HG02759 (cell line): ENCODE measurements around the gene GZMA.
"Not testable (repeated sequence)": the region's sequence is repeated elsewhere in the genome, so short reads cannot be mapped to it uniquely, and the experiment has no call there.

ENCODE experiments used
- ATAC-seq: cut with Tn5 transposase; IDR thresholded peaks from one replicate; pipeline ENCODE4 v1.9.1; 2021; ENCODE audit warnings: mild to moderate bottlenecking, moderate library complexity; ENCODE audit not compliant: unreplicated experiment

GZMA gene

GRCh38 chr5:55102348-55102747 is at the start of gene GZMA:
GZMA (plus strand) TSS chr5:55102646; CDS start chr5:55102683, 37 bp downstream.
- ATAC-seq, result no peak

GRCh38 chr5:55055183-55055582 is 47.3 kb upstream of the GZMA start:
- ATAC-seq, result no peak

GRCh38 chr5:55062039-55062779 is 40.2 kb upstream of the GZMA start:
- ATAC-seq, result no peak

- no peak for ATAC-seq
Measured at GRCh38 chr5:55063220-55063863, 39.1 kb upstream of the GZMA start.

- no peak for ATAC-seq
Measured at GRCh38 chr5:55063899-55064298, 38.5 kb upstream of the GZMA start.

- ATAC-seq, result no peak
Measured at GRCh38 chr5:55064523-55064922, 37.9 kb upstream of the GZMA start.

- no peak for ATAC-seq
Measured at GRCh38 chr5:55066277-55066676, 36.2 kb upstream of the GZMA start.

GRCh38 chr5:55070968-55071367 is 31.5 kb upstream of the GZMA start:
- ATAC-seq, result no peak

- ATAC-seq, result no peak
Measured at GRCh38 chr5:55071413-55071812, 31.0 kb upstream of the GZMA start.

- ATAC-seq, result no peak
Measured at GRCh38 chr5:55072666-55073065, 29.8 kb upstream of the GZMA start.

- ATAC-seq, result no peak
Measured at GRCh38 chr5:55073211-55073610, 29.2 kb upstream of the GZMA start.

- no peak for ATAC-seq
Measured at GRCh38 chr5:55081541-55081940, 20.9 kb upstream of the GZMA start.

- ATAC-seq, result not testable (repeated sequence)
Measured at GRCh38 chr5:55089301-55089700, 13.1 kb upstream of the GZMA start.

GRCh38 chr5:55091011-55091410 is 11.4 kb upstream of the GZMA start:
- ATAC-seq, result not testable (repeated sequence)

GRCh38 chr5:55096182-55096581 is 6.3 kb upstream of the GZMA start:
- no peak for ATAC-seq

- ATAC-seq, result no peak
Measured at GRCh38 chr5:55096861-55097260, 5.6 kb upstream of the GZMA start.

GRCh38 chr5:55101148-55101547 is 1.3 kb upstream of the GZMA start:
- not testable (repeated sequence) for ATAC-seq

- ATAC-seq, result no peak
Measured at GRCh38 chr5:55101556-55102276, 730 bp upstream of the GZMA start.

- ATAC-seq, result no peak
Measured at GRCh38 chr5:55104036-55104772, 1.8 kb downstream of the GZMA start.

- ATAC-seq, result no peak
Measured at GRCh38 chr5:55104946-55105701, 2.7 kb downstream of the GZMA start.
